Naive thymus-derived CD8-positive, alpha-beta T cell (primary cell): ENCODE data around the gene TEX19. TPM values are rescaled to one million over a fixed set of nuclear protein-coding genes. Genes with fewer than 3 reads are reported as not detected.
"Not testable (repeated sequence)": the region's sequence is repeated elsewhere in the genome, so short reads cannot be mapped to it uniquely, and the experiment has no call there.

Experiments
- ATAC-seq, 2 donors: fragments of 150-1000 bp; cut with Tn5 transposase in 1 of 2; sonication (Bioruptor Pico), chemical (Tn5 transposase) in 1 of 2; 1 replicate in 1 of 2; 2 replicates in 1 of 2; pipeline ENCODE4 v1.10.0; 2021; ENCODE audit warnings: mild to moderate bottlenecking in 2 of 2, moderate library complexity in 2 of 2
- POLR2A ChIA-PET: fragments of 350-600 bp; sonication (Branson Sonifier 250); formaldehyde crosslinking; loops from one replicate; lab custom pipeline; 2021; ENCODE audit warnings: antibody characterized with exemption; lab: Charles Lee
- DNase-seq, 10 donors: peaks; one replicate each; pipeline versions ENCODE4 v3.0.0 to v3.0.0-alpha.2; 2020 to 2022
- H3K27ac Mint-ChIP-seq, 10 donors: one replicate each; pipeline ENCODE4 v1.8.0; 2020 to 2022; ENCODE audit warnings: mild to moderate bottlenecking in 10 of 10, mixed read lengths in 10 of 10, moderate library complexity in 4 of 10, inconsistent platforms in 1 of 10
- H3K27me3 Mint-ChIP-seq, 5 donors: one replicate each; pipeline ENCODE4 v1.8.0; 2021 to 2022; ENCODE audit warnings: mixed read lengths in 5 of 5
- H3K36me3 Mint-ChIP-seq, 3 donors: one replicate each; pipeline ENCODE4 v1.8.0; 2020 to 2022; ENCODE audit warnings: mixed read lengths in 3 of 3, mild to moderate bottlenecking in 2 of 3, inconsistent platforms in 1 of 3
- H3K4me1 Mint-ChIP-seq, 4 donors: one replicate each; pipeline ENCODE4 v1.8.0; 2021 to 2022; ENCODE audit warnings: mixed read lengths in 4 of 4
- H3K4me3 Mint-ChIP-seq, 10 donors: one replicate each; pipeline ENCODE4 v1.8.0; 2020 to 2022; ENCODE audit warnings: mild to moderate bottlenecking in 10 of 10, mixed read lengths in 10 of 10, moderate library complexity in 6 of 10, inconsistent platforms in 1 of 10
- H3K9me3 Mint-ChIP-seq, 9 donors: one replicate each; pipeline ENCODE4 v1.8.0; 2020 to 2022; ENCODE audit warnings: mixed read lengths in 9 of 9, mild to moderate bottlenecking in 3 of 9, inconsistent platforms in 1 of 9, moderate library complexity in 1 of 9
- polyA plus RNA-seq, 3 donors: library from polyadenylated mRNA; unstranded; fragments of 300-500 nt; fragmentation: Illumina TruSeq; gene quantifications; one replicate each; pipeline ENCODE4 v1.2.3, GENCODE V29; 2021
- total RNA-seq, 8 experiments: library from RNA in 2 of 8; stranded (reverse) in 2 of 8; gene quantifications; one replicate each; pipeline ENCODE4 v1.2.3 and lab custom pipeline; 2021 to 2026

The TEX19 gene
- total and polyA plus RNA-seq, 5 experiments from 2014 or later = not detected

DNA sequence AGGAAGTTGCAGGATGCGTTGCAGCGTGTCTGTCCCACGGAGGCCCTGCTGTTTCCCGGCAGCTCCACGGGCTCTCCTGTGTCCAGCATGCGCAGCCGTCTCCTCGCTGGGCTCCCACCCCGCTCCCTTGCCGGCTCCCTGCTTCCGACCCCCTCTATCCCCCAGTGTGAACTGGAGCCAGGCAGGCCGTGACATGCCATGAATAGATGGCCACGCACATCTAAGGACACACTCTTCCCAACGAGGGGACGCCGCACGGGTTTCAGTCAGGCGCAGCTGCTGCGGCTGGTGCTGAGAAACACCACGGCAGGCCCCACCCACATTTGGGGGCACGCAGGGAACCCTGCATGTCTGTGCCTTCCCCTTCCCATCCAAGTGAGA is 49.9 kb downstream of the TEX19 start:
- H3K4me3 Mint-ChIP-seq = no peak overlapping the region
- POLR2A ChIA-PET = interaction anchor here (0.5 kb wide), 1 partner anchor 172 kb away, joined by 3 read pairs; no protein-coding TSS in a partner anchor
- DNase-seq (no peak), ATAC-seq (no peak)
- H3K4me1 Mint-ChIP-seq = peaks cover 0 to 5% (median under 1%) of the 10 kb centered on the region in 4 donors
- H3K36me3 Mint-ChIP-seq = peaks cover 0 to 51% (median 6%) of the 10 kb centered on the region in 3 donors
- H3K9me3 Mint-ChIP-seq = no peaks in the 10 kb centered on the region
- H3K27ac Mint-ChIP-seq = no peak overlapping the region
- H3K27me3 Mint-ChIP-seq = no peaks in the 10 kb centered on the region

GRCh38 chr17:82410014-82410716 is 51.1 kb downstream of the TEX19 start:
- peaks cover 0 to 49% (median 5%) of the 10 kb centered on the region in 3 donors for H3K36me3 Mint-ChIP-seq
- H3K27me3 Mint-ChIP-seq = no peaks in the 10 kb centered on the region
- H3K4me1 Mint-ChIP-seq = peaks cover 8 to 11% (median 10%) of the 10 kb centered on the region in 4 donors
- no peak overlapping the region for H3K27ac Mint-ChIP-seq
- POLR2A ChIA-PET = interaction anchor here (0.7 kb wide), 1 partner anchor 11 kb away, joined by 4 read pairs; no protein-coding TSS in a partner anchor
- no peaks in the 10 kb centered on the region for H3K9me3 Mint-ChIP-seq
- H3K4me3 Mint-ChIP-seq = no peak overlapping the region
- no peak for DNase-seq
- no peak for ATAC-seq

DNA sequence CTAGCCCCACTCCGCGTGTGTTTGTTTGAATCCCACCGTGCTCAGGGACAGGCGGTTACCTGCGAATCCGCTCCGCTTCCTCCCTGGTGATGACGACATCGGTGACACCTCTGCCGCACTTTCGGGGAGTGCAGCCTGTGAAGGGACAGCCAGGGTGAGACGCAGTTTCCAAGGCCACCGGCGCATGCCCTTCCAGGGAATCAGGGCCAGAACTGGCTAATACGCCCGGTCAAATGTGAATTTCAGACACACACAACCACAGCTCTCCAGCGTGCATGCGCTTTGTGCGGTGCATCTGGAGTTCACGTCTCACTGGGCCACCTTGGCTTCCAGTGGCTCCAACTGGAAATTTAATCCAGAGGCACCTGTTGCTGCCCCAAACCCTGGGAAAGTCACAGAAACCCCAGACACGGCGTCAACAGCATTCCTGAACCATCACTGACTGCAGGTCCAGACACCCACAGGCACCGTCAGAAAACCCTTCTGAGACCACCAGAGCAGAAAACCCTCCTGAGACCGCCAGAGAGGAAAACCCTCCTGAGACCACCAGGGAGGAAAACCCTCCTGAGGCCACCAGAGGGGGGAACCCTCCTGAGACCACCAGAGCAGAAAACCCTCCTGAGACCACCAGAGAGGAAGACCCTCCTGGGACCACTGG is 52.5 kb downstream of the TEX19 start:
- ATAC-seq (no peak), DNase-seq (no peak)
- Mint-ChIP-seq H3K9me3 (no peaks in the 10 kb centered on the region), H3K36me3 (peaks cover 0 to 46% (median 4%) of the 10 kb centered on the region in 3 donors), H3K27ac (no peak overlapping the region), H3K27me3 (no peaks in the 10 kb centered on the region), H3K4me3 (no peak overlapping the region), H3K4me1 (peaks cover 11 to 16% (median 13%) of the 10 kb centered on the region in 4 donors)
- POLR2A ChIA-PET = interaction anchor here (0.7 kb wide), 1 partner anchor 55 kb away, joined by 4 read pairs; no protein-coding TSS in a partner anchor

GRCh38 chr17:82412081-82412480 is 53.0 kb downstream of the TEX19 start:
- H3K4me3 Mint-ChIP-seq, POLR2A ChIA-PET, H3K9me3 Mint-ChIP-seq, ATAC-seq, DNase-seq, H3K27ac Mint-ChIP-seq, H3K27me3 Mint-ChIP-seq: not testable (repeated sequence)
- peaks cover 0 to 46% (median 4%) of the 10 kb centered on the region in 3 donors for H3K36me3 Mint-ChIP-seq
- H3K4me1 Mint-ChIP-seq = peaks cover 11 to 16% (median 13%) of the 10 kb centered on the region in 4 donors

DNA sequence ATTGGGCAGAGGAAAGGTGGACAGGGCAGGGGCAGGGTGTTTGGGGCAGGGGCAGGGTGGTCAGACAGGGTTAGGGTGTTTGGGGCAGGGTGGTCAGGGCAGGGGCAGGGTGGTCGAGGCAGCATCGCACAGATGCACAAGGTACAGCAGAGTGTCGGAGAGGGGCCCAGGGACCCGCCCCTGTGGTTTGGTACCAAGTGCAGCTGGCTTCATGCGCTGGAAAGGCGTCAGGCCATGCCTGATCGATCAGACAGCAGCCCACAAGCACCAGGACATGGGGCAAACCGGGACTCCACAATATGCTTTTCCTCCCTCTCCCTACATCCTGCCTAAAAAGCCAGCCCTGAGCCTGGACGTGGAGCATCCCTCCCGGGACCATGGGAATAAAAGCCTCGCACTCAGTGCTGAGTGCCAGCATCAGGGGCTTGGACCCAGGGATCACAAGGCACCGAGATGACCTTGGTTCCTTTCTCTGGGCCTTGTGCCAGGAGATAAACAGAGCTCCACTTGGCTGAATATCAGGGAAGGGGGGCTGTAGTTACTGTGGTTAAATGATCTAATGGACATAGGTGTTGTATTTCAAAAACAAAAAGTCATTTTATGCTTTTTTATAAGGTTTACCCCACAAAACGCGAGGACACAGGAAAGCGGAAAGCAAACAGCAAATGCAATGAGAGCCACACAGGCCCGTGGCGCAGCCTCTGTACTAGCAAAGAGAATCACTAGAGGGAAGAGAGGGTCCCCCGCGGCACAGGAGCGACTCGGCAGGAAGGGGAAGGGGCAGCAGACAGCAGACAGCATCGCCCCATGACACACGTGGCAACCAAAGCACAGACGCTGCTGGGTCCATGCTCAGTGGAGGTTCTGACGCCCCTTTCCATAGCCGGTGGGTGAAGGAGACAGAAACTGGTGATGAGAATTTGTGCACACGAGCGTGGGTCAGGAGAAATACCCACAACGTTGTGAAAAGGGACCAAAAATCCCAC is 53.8 kb downstream of the TEX19 start:
- POLR2A ChIA-PET = no interaction called here
- no peak overlapping the region for H3K27ac Mint-ChIP-seq
- ATAC-seq (no peak), DNase-seq (no peak)
- H3K4me3 Mint-ChIP-seq = no peak overlapping the region
- H3K27me3 Mint-ChIP-seq = no peaks in the 10 kb centered on the region
- H3K9me3 Mint-ChIP-seq = no peaks in the 10 kb centered on the region
- peaks cover 10 to 19% (median 16%) of the 10 kb centered on the region in 4 donors for H3K4me1 Mint-ChIP-seq
- H3K36me3 Mint-ChIP-seq = peaks cover 0 to 39% (median 4%) of the 10 kb centered on the region in 3 donors

Other genes with a start within 250 kb of the TEX19 start
- gene CCDC57, start 146.4 kb upstream of the TEX19 start, total RNA-seq = 10 to 100 TPM; 72.9 to 80.0 TPM
- gene CCDC57, start 146.4 kb upstream of the TEX19 start, polyA plus RNA-seq = 10 to 100 TPM; 39.6 to 53.5 (median 42.4) TPM
- gene SLC16A3, start 130.2 kb upstream of the TEX19 start, total RNA-seq = 10 to 100 TPM; 10.1 to 11.6 TPM
- gene SLC16A3, start 130.2 kb upstream of the TEX19 start, polyA plus RNA-seq = 1 to 10 TPM in 2 of 3 donors, under 1 TPM in 1; 0.91 to 1.5 (median 1.0) TPM
- 100 to 1,000 TPM; 184 to 201 TPM for gene CSNK1D, start 85.5 kb upstream of the TEX19 start, total RNA-seq
- 10 to 100 TPM; 47.6 to 72.1 (median 48.6) TPM for gene CSNK1D, start 85.5 kb upstream of the TEX19 start, polyA plus RNA-seq
- 10 to 100 TPM; 66.9 to 67.8 TPM for gene CD7, start 41.6 kb upstream of the TEX19 start, total RNA-seq
- gene CD7, start 41.6 kb upstream of the TEX19 start, polyA plus RNA-seq = 100 to 1,000 TPM; 166 to 233 (median 205) TPM
- gene SECTM1, start 25.5 kb upstream of the TEX19 start, total RNA-seq = under 1 TPM in 1 of 2 experiments, not detected in 1; 0.18 TPM
- gene SECTM1, start 25.5 kb upstream of the TEX19 start, polyA plus RNA-seq = 1 to 10 TPM in 1 of 3 donors, not detected in 2; 1.2 TPM
- not detected for gene UTS2R, start 12.5 kb downstream of the TEX19 start, total RNA-seq
- not detected for gene UTS2R, start 12.5 kb downstream of the TEX19 start, polyA plus RNA-seq
- 100 to 1,000 TPM; 112 to 122 TPM for gene HEXD, start 59.1 kb downstream of the TEX19 start, total RNA-seq
- gene HEXD, start 59.1 kb downstream of the TEX19 start, polyA plus RNA-seq = 10 to 100 TPM; 12.1 to 18.8 (median 12.2) TPM
- 10 to 100 TPM; 25.6 to 29.1 TPM for gene OGFOD3, start 59.3 kb downstream of the TEX19 start, total RNA-seq
- gene OGFOD3, start 59.3 kb downstream of the TEX19 start, polyA plus RNA-seq = 10 to 100 TPM; 32.4 to 35.2 (median 32.6) TPM
- gene CYBC1, start 91.5 kb downstream of the TEX19 start, total RNA-seq = 100 to 1,000 TPM; 207 to 213 TPM
- 100 to 1,000 TPM; 133 to 149 (median 147) TPM for gene CYBC1, start 91.5 kb downstream of the TEX19 start, polyA plus RNA-seq
- 10 to 100 TPM; 70.1 to 83.9 TPM for gene NARF, start 99.5 kb downstream of the TEX19 start, total RNA-seq
- gene NARF, start 99.5 kb downstream of the TEX19 start, polyA plus RNA-seq = 100 to 1,000 TPM in 2 of 3 donors, 10 to 100 TPM in 1; 93.6 to 127 (median 110) TPM
- 10 to 100 TPM; 54.6 to 58.4 TPM for gene FOXK2, start 160.5 kb downstream of the TEX19 start, total RNA-seq
- gene FOXK2, start 160.5 kb downstream of the TEX19 start, polyA plus RNA-seq = 1 to 10 TPM; 3.2 to 5.7 (median 4.3) TPM